HEK293T (cell line): ENCODE results near the gene KRTAP5-1.

Experiments
- BHLHE40 ChIP-seq: fragments of 450-650 bp; IDR thresholded peaks from 2 replicates; pipeline ENCODE4 v1.6.1; 2016; ENCODE audit warnings: mild to moderate bottlenecking, moderate library complexity, borderline replicate concordance
- LEF1 ChIP-seq: fragments of 450-650 bp; IDR thresholded peaks from 2 replicates; pipeline ENCODE4 v1.6.1; 2017; ENCODE audit warnings: mild to moderate bottlenecking, borderline replicate concordance
- ZNF384 ChIP-seq: fragments of 450-650 bp; IDR thresholded peaks from 2 replicates; pipeline ENCODE4 v1.6.1; 2016

DNA sequence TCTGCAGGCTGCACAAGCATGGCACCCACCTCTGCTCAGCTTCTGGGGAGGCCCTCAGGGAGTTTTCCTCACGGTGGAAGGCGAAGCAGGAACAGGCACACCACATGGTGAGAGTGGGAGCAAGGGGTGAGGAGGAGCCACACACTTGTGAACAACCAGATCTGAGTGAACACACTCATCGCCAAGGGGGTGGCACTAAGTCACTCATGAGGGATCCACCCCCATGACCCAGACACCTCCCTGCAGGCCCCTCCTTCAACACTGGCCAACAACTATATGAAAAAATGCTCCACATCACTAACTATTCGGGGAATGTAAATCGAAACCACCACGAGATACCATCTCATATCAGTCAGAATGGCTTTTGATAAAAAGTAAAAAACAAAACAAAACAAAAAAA, 13.7 kb upstream of the KRTAP5-1 start:
- TF ChIP-seq LEF1: no peak
- no peak for TF ChIP-seq ZNF384
- no peak for TF ChIP-seq BHLHE40
